Stimulated activated CD4-positive, alpha-beta T cell treated with anti-CD3 and anti-CD28 coated beads, Interleukin-1b, Interleukin-23, amount 100 ng/mL, for 24 hours (primary cell): Measurements from ENCODE around the gene PTGFRN.

Experiments
- DNase-seq, 4 experiments: peaks; one replicate each; pipeline ENCODE4 v3.0.0-alpha.2; 2020; ENCODE audit warnings: low read depth in 4 of 4, low spot score in 1 of 4

PTGFRN gene

DNA sequence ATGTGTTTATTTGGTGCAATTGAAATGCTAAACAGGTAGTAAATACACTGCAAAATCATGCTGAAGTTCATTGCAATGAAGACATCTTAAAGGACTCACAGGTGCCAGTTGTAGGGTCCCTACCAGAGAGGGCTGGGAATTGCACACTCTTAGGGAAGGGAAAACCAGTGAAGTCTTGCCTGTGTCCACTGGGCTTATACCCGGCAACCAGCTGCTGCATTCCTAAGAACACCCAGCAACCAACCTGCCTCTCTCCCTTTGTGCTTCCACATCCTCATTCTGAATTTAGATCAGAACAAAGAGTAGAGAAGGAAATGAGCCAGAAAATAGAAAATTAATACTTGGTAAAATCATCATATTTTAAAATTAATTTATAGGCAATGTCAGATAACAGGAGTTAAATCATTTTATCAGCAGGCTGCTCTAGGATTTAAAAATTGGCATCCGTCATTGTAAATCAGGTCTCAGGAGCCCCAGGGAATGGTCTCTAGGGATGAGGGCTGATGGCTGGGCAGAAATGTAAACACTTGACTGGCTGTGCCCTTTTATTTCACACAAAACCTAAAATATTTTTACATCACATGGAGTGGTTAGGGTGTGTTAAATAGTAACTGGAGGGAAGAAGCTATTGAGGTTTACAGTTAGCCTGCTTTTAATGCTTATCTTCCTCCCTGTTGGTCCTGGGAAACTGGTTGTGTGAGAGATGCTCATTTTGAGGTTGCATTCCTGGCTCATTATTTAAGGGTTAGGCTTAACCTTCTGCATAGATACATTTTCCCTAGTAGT lies 31.3 kb downstream of the PTGFRN start:
- no peak for DNase-seq

DNA sequence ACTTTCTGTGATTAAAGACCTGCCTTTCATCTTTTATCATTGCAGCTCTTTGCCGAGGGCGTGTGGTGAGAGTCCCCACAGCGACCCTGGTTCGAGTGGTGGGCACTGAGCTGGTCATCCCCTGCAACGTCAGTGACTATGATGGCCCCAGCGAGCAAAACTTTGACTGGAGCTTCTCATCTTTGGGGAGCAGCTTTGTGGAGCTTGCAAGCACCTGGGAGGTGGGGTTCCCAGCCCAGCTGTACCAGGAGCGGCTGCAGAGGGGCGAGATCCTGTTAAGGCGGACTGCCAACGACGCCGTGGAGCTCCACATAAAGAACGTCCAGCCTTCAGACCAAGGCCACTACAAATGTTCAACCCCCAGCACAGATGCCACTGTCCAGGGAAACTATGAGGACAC lies 32.0 kb downstream of the PTGFRN start:
- no peak for DNase-seq

DNA sequence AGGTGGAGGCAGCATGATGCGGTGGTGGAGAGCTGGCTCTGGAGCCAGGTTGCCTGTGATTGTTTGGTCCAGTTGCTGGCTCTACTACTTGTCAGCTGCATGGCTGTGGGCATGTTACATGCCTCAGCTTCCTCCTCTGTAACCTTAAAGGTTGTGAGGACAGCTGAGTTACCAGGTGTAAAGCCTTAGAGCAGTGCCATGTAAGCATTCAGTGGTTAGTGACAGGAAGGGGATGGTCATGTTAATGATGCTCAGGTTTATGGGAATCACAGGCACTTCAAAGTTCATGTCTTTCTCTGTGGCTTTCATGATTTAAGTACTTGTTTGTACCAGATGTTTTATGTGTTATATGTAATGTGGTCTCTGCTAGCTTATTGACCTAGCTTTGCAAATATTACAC lies 32.6 kb downstream of the PTGFRN start:
- no peak for DNase-seq

DNA sequence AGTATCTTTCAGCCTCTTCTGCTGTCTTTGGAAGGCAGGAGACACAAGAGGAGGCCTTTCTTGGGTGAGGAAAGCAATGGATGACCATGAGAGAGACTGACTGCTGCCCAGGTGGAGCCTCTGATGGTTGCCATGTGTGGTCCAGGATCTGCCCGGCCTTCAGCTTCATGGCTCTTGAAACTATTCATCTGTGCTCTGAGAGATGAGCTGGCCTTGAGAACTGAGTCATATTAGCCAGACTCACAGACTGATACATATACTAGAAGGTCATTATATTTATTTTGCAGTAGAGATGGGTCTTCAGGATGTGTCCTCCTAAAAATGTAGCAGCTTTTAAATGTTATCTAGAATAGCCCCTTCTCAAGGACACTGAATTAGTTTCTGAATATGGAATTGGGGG lies 33.7 kb downstream of the PTGFRN start:
- no peak for DNase-seq

DNA sequence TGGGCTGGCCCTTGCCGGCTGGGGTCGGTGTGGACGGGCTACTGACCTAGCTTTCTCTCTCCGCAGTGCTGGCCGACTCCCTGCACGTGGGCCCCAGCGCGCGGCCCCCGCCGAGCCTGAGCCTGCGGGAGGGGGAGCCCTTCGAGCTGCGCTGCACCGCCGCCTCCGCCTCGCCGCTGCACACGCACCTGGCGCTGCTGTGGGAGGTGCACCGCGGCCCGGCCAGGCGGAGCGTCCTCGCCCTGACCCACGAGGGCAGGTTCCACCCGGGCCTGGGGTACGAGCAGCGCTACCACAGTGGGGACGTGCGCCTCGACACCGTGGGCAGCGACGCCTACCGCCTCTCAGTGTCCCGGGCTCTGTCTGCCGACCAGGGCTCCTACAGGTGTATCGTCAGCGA lies 34.9 kb downstream of the PTGFRN start:
- DNase-seq, result no peak

DNA sequence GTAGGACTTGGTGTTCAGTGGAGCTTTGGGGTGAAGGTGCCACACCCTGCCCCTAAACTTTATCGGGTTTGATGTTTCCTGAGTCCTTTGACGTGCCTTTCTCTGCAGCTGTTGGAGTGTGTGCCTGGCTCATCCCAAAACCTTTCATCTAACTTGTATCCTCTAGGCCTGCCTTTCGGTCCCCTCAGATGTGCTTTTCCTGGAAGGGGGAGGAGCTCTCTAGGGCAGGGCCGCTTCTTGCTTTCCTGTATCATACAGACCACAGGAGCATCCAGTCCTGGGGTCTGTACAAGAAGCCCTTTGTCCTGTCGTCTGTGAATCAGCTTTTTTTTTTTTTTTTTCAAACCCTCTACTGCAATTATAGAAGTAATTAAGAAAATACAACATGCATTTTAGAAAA lies 35.7 kb downstream of the PTGFRN start:
- no peak for DNase-seq

DNA sequence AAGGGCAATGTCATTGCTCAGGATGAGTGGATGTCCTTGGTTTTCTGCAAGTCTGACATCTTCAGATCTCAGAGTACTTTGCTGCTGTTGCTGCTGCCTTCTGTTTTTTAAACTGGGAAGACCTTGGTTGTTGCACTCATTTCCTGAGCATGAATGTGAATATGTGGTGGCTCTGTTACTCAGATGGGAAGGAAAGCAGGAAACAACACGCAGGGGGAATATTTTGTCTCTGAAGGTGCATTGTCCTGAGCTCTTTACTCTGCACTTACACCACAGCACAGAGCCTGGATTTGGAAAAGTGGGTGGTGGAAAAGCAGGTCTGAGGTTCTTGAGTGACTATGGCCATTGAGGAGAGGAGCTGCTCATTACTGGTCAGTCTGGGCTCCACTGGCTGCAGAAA lies 36.3 kb downstream of the PTGFRN start:
- DNase-seq, result no peak

DNA sequence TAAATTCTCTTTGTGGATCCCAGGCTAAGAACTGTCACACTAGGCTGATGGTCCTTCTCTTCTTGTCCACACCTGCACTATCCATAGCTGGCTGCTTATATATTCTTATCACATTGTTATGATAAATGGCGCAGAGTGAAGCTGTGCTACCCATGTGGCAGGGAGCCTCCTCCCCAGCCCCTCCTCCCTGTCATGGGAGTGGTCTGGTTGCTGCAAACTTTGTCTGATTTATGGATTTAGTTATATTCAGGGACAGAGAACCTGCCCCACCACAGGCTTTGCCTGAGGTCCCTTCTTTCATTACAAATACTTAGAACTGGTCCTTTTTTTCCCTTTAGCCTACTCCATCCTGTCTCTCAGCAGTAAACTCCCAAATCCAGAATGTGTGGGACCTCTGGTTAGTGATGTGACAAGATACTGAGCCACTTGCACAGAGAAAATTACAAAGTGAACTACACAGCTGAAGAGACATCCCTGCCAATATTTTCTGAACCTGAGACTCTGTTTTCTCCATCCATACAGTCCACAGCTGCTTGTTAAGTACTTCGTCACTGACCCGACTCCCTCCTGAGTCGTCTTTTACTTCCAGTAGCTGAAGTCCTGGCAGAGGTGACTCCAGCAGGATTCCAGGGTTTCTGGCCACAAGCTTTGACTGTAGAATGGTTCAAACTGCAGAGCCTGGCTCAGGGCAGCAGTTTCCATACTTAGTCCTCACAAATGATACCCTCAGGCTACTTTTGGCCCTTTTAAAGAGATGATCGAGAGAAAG lies 37.6 kb downstream of the PTGFRN start:
- no peak for DNase-seq

DNA sequence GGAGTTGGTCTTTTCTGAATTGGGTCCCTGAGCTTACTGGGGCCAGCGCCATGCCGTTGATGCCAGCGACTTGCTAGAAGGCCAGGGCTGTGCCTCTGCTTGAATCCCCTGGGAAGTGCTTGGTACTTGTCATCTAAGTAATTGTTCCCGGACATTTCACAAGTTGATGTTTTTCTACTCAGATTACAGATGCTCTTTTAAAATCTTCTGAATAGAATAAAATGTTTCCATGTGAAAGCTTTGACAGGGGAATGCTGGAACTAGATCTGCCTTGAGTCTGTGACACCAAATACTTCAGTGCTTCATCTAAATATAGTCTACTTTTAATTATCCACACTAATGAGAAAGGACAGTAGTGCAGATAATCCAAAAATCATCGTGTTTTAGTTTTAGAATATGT lies 38.3 kb downstream of the PTGFRN start:
- DNase-seq, result no peak

DNA sequence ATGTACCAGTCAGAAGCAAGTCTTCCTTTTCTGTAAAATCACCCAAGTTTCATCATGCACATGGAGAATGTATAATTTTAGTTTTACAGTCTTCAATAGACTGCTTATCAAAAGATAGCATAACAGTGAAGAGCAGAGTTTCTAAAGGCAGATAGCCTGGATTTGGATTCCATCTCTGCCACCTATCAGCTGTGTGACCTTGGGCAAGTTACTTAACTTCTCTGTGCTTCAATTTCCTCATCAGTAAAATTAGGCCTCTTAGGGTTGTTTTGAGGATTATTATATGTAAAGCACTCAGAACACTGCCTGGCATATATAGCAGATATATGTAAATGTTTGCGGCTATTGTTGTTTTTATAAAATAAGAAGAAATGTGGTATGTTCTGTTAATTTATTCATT lies 38.9 kb downstream of the PTGFRN start:
- no peak for DNase-seq

DNA sequence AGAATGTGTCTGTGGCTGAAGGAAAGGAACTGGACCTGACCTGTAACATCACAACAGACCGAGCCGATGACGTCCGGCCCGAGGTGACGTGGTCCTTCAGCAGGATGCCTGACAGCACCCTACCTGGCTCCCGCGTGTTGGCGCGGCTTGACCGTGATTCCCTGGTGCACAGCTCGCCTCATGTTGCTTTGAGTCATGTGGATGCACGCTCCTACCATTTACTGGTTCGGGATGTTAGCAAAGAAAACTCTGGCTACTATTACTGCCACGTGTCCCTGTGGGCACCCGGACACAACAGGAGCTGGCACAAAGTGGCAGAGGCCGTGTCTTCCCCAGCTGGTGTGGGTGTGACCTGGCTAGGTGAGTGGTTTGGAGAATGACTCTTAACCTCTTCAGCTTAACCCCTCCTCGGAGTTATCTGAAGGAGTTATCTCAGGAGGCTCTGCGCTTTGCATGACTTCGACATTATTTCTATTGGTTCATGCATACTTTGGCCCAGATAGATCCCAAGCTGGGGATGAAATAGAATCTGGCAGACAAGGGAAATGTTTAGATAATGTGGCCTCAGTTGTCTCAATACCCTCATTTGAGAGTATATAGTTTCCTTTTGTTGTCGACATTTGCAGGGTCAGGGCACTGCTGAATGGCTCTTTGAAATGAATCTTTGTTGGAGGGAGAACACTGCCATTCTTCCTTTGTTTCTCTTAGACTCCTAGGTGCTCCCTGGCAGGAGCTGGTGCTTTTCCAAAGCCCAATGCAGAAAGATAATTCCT lies 39.7 kb downstream of the PTGFRN start:
- no peak for DNase-seq

DNA sequence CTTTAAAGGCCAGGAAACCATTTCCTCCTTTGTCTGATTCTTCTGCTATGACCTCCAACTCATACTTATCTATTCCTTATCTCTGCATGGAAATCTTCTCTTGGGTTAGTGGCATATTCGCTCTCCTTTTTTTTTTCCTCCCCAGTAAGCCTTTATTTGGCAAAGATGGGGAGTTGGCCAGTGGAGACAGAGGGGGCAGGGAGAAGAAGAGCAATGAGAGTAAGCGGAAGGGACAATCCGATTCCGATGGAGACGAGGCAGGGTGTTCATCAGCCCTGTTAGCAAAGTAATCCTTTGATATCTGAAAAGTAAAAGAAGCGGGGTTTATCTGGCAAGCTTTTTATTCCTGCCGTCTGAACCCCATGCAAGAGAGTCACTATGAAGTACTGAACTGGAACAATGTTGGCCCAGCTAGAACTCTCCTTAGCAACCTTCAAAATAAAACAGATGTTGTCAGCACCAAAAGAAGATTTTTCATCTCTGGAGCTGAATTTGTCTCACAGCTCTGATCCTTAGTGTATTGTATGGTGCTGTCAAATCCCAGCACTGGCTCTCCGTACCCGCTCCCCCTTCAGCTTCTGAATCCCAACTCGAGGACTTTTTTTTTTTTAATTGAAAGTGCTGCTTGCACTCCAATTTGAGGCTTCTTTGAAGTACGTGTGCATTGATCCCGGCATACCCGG lies 40.9 kb downstream of the PTGFRN start:
- no peak for DNase-seq

DNA sequence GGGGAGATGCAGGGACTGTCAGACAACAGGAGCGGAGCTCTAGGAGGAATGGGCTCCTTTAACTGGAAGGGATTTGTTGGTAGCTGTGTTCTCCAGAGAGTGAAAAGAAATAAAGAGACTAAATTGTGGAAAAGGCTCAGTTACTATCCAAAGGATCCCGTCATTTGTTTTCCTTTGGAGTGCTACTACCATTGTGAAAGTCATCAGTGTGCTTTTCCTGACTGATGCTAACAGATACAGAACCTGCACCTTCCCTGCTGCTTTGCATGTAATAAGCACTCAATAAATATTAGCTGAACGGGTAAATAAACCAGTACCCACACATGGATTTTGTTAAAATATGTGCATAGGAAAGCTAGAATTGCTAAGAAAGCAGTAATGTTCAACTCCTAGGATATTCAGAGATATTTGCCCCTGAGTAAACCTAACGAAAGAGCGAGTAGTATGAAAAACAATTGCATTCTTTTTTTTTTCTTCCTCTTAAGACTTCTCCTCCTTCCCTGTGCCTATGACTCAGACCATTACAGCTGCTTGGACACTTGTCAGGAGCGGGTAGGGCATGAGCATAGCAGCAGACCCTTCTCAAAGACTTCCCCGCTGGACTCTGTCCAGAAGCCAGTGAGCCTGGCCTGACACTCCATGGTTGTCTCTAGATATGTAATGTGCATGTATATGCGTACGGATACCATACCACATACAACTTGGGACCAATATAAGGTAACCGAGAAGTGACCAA lies 41.7 kb downstream of the PTGFRN start:
- no peak for DNase-seq

DNA sequence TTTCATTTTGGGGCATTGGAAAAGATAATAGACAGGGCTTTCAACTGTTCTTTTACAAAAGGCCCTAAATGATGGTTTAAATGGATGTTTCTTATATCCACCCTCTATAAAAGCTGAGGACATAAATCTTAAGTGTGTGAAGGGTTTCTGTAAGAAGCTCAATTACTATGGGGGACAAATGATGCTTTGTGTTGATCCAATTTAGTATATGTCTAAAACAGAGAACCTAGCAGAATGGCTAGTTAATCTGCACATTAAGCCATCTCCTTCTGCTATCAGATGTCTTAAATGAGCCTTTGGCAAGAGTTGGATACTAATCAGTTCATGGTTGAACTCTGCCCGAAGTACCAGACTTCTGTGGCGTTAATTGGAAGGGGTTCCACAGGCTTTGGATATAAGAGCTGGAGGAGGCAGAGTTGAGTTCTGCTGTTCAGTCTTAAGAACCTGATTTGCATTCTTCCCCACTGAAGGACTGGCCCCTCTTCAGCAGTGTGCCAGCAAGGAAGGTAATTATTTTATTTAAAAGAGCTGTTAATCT lies 43.1 kb downstream of the PTGFRN start:
- DNase-seq, result no peak

DNA sequence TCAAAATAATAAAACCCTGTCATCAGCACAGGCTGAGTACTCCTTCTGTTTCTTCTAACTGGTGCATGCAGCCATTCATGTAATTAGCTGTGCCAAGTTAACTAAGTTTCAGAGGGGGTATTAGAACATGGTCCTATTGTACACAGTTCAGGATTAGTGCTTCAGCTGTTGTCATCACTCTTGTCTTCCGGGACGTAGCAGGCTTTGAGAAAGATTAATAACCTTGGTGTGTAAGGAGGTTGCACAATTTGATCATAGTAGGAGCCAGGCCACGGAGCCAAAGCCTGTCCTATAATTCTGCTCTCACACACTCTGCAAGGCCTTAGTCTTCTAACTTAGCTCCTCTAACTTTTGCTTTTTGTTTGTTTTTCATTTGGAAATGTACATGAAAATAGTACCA lies 44.7 kb downstream of the PTGFRN start:
- no peak for DNase-seq

DNA sequence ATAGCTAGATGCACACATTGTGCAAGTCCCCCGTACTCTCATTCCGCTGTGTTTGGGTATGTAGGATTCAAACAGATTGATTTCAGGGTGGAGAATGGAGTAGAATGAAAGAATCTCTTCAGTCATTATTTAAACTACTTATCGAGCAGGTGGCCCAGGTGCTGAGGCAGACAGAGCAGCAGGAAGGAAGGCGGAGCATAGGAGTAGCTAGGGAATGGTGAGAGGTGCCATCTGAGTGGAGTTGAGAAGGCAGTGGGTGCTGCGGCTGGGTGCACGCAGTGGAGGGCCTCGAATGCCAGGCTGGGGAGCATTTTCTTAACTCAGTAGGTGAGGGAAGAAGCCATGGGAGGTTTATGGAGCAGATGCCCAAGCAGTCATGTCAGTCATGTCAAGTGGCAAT lies 46.7 kb downstream of the PTGFRN start:
- no peak for DNase-seq

DNA sequence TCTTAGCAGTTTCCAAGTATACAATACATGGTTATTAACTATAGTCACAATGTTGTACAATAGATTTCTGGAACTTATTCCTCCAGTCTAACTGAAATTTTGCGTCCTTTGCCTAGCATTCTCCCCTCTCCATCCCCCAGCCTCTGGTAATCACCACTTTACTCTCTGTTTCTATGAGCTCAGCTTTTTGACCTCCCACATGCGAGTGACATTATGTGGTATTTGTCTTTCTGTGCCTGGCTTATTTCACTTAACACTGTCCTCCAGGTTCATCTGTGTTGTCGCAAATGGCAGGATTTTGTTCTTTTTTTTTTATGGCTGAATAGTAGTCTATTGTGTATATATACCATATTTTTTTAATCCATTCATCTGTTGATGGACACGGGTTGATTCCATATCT lies 47.9 kb downstream of the PTGFRN start:
- DNase-seq, result no peak

DNA sequence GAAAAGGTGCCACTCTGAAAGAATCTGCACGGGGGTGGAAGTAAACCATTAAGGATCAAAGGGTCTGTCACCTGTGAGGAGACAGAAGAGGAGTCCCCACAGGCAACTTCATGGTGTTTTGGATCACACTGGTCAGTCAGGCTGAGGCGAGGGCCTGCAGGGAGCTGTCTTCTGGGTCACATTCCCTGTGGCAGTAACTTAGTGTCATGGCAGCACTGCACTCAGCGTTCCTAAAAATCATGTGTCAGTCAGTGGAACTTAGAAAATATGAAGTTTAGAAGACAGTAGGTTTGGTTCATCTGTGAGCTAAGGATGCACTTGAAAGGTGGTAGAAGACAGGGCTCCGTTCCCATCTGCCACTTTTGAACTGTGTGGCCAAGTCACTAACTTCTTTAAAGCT lies 48.4 kb downstream of the PTGFRN start:
- DNase-seq, result no peak

DNA sequence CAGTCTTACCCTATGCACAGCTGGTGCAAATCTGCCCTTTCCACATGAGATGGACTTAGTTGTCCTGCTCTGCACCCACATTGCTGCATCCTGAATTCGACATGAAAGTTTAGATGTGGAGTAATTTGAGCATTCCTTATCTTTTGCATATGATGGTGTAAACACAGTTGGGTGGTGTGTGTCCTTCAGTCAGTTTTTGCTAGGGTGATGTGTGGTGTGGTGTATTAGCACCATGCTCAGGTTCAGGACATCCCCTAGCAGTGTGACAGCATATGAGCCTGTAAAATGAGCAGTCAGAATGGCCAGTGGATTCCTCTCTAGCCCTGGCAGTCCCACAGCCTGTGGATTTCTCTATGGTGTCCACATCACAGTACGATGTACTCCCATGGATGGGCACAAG lies 49.3 kb downstream of the PTGFRN start:
- DNase-seq, result no peak

DNA sequence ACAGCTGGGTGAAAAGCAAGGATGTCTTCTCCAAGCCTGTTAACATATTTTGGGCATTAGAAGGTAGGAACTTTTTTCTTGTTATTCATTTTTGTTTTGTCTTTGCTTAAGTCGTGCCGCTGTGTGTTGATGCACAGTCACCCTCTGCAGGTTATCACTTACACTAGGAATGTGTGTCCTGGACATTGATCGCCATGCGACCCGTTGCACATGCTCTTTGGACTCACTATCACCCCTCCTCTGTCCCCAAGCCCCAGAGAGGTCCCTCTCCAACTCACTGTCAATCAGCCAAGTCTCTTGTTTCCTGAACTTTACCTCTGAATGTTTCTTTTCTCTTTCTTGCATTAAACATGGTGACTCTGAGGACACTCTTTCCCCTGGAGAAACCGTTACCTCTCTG lies 51.9 kb downstream of the PTGFRN start:
- no peak for DNase-seq
